ENCODE measurements around the gene CERS5.
"Not testable (repeated sequence)": the region's sequence is repeated elsewhere in the genome, so short reads cannot be mapped to it uniquely, and the experiment has no call there.

Gene CERS5

GRCh38 chr12:50085615-50086072 lies 81.5 kb downstream of the CERS5 start:
- Histone ChIP-seq H3K9me3 (ENCODE audit: insufficient read depth, low read length) (no peaks in the 10 kb centered on the region), H3K4me3 (ENCODE audit: low read length) (peak overlapping the region; percentile 80), H2AFZ (ENCODE audit: low read depth, low read length) (no peak overlapping the region), H3K9ac (ENCODE audit: low read length) (peak overlapping the region; percentile 78), H3K27ac (ENCODE audit: low read length) (peak overlapping the region; percentile 76), H3K4me2 (ENCODE audit: low read length) (peak overlapping the region; percentile 81), H3K27me3 (ENCODE audit: low read depth, low read length) (no peaks in the 10 kb centered on the region), H4K20me1 (ENCODE audit: insufficient read depth, low read length) (peaks cover 5% of the 10 kb centered on the region), H3K4me1 (ENCODE audit: low read length) (peaks cover 6% of the 10 kb centered on the region; the same call in 1 of the 2 replicates), H3K79me2 (ENCODE audit: low read length) (peaks cover 20% of the 10 kb centered on the region), H3K36me3 (replicated peaks; ENCODE audit: low read depth, low read length) (peaks cover 30% of the 10 kb centered on the region)
- TF ChIP-seq CTCF (IDR thresholded peaks at IDR 0.05; ENCODE audit: low read depth, low read length), result no peak
- no peak for TF ChIP-seq EZH2phosphoT487 (IDR thresholded peaks at IDR 0.05; ENCODE audit: low read depth)

- peaks cover 6% of the 10 kb centered on the region; the same call in 1 of the 2 replicates for H3K4me1 ChIP-seq (ENCODE audit: low read length)
- no peaks in the 10 kb centered on the region for H3K9me3 ChIP-seq (ENCODE audit: insufficient read depth, low read length)
- H3K9ac ChIP-seq (ENCODE audit: low read length), result peak within 1 kb of the TSS; percentile 78
- H4K20me1 ChIP-seq (ENCODE audit: insufficient read depth, low read length), result peaks cover 5% of the 10 kb centered on the region
- TF ChIP-seq CTCF (IDR thresholded peaks at IDR 0.05; ENCODE audit: low read depth, low read length) (peak; percentile 79), EZH2phosphoT487 (IDR thresholded peaks at IDR 0.05; ENCODE audit: low read depth) (no peak)
- peaks cover 20% of the 10 kb centered on the region for H3K79me2 ChIP-seq (ENCODE audit: low read length)
- no peaks in the 10 kb centered on the region for H3K27me3 ChIP-seq (ENCODE audit: low read depth, low read length)
- H2AFZ ChIP-seq (ENCODE audit: low read depth, low read length), result peak within 1 kb of the TSS; percentile 79; the same call in 1 of the 2 replicates
- H3K4me3 ChIP-seq (ENCODE audit: low read length), result peak within 1 kb of the TSS; percentile 80
- H3K27ac ChIP-seq (ENCODE audit: low read length), result peak within 1 kb of the TSS; percentile 76
- peak within 1 kb of the TSS; percentile 81 for H3K4me2 ChIP-seq (ENCODE audit: low read length)
- H3K36me3 ChIP-seq (replicated peaks; ENCODE audit: low read depth, low read length), result peaks cover 25% of the 10 kb centered on the region
Measured at GRCh38 chr12:50084775-50085614, 82.2 kb downstream of the CERS5 start, which contains the start of gene SMARCD1. Gene SMARCD1, plus strand, starts transcription at chr12:50085342. Its CDS starts 28 bp downstream, at chr12:50085370.

GRCh38 chr12:50084409-50084774 lies 82.8 kb downstream of the CERS5 start:
- not testable (repeated sequence) for H3K27me3 ChIP-seq (ENCODE audit: low read depth, low read length); H3K9me3 ChIP-seq (ENCODE audit: insufficient read depth, low read length); H4K20me1 ChIP-seq (ENCODE audit: insufficient read depth, low read length); H3K4me1 ChIP-seq (ENCODE audit: low read length)
- peak overlapping the region; percentile 70 for H3K4me2 ChIP-seq (ENCODE audit: low read length)
- peak overlapping the region; percentile 76 for H3K27ac ChIP-seq (ENCODE audit: low read length)
- H3K36me3 ChIP-seq (replicated peaks; ENCODE audit: low read depth, low read length), result peaks cover 19% of the 10 kb centered on the region
- H3K9ac ChIP-seq (ENCODE audit: low read length), result peak overlapping the region; percentile 78
- peak overlapping the region; percentile 80 for H3K4me3 ChIP-seq (ENCODE audit: low read length)
- H3K79me2 ChIP-seq (ENCODE audit: low read length), result peaks cover 20% of the 10 kb centered on the region
- H2AFZ ChIP-seq (ENCODE audit: low read depth, low read length), result peak overlapping the region; percentile 79; the same call in 1 of the 2 replicates

GRCh38 chr12:50083301-50083700 lies 83.9 kb downstream of the CERS5 start:
- TF ChIP-seq EZH2phosphoT487 (IDR thresholded peaks at IDR 0.05; ENCODE audit: low read depth) (no peak), CTCF (IDR thresholded peaks at IDR 0.05; ENCODE audit: low read depth, low read length) (no peak)
- Histone ChIP-seq H3K36me3 (replicated peaks; ENCODE audit: low read depth, low read length) (peaks cover 11% of the 10 kb centered on the region), H3K4me2 (ENCODE audit: low read length) (no peak overlapping the region), H3K9me3 (ENCODE audit: insufficient read depth, low read length) (no peaks in the 10 kb centered on the region), H3K79me2 (ENCODE audit: low read length) (peaks cover 17% of the 10 kb centered on the region), H3K27ac (ENCODE audit: low read length) (no peak overlapping the region), H3K9ac (ENCODE audit: low read length) (no peak overlapping the region), H2AFZ (ENCODE audit: low read depth, low read length) (no peak overlapping the region), H4K20me1 (ENCODE audit: insufficient read depth, low read length) (peaks cover 5% of the 10 kb centered on the region), H3K27me3 (ENCODE audit: low read depth, low read length) (no peaks in the 10 kb centered on the region), H3K4me3 (ENCODE audit: low read length) (no peak overlapping the region), H3K4me1 (ENCODE audit: low read length) (peaks cover 6% of the 10 kb centered on the region; the same call in 1 of the 2 replicates)

All from OCI-LY3 (cell line).